HG02884 (cell line): ENCODE measurements around the gene ARHGAP26.

Source experiments
- ATAC-seq: cut with Tn5 transposase; IDR thresholded peaks from one replicate; pipeline ENCODE4 v1.9.1; 2021; ENCODE audit warnings: mild to moderate bottlenecking, moderate library complexity; ENCODE audit not compliant: unreplicated experiment

Gene ARHGAP26

GRCh38 chr5:142783601-142784341, 13.6 kb downstream of the ARHGAP26 start:
- ATAC-seq, result peak; percentile 75

DNA sequence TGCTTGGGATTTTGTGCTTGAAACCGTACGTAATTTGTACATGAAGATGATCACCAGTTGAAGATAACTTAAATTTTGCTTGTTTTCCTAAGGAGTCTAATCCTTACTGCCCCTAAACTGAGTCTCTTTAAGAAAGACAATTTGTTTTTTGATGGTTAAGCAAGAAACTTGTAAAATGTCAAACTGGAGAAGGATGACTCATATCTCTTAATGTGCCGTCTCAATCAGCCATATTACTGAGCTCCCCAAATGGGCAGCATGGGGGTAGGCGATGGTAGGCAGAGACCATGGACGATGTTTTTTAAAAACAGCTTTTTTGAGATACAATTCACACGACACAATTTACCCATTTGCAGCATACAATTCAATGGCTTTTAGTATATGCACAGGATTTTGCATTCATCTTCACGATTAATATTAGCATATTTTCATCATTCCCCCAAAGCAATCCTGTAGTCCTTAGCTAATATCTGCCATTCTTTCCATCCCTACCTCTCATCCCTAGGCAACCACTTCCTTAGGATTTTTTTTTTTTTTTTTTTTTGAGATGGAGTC, 14.3 kb downstream of the ARHGAP26 start:
- ATAC-seq, result no peak

- no peak for ATAC-seq
These were observed 15.0 kb downstream of the ARHGAP26 start for GRCh38 chr5:142785206-142785605.

GRCh38 chr5:142789206-142789605, 19.0 kb downstream of the ARHGAP26 start:
- no peak for ATAC-seq

- ATAC-seq, result no peak
These were observed 22.1 kb downstream of the ARHGAP26 start for GRCh38 chr5:142792012-142792864.

DNA sequence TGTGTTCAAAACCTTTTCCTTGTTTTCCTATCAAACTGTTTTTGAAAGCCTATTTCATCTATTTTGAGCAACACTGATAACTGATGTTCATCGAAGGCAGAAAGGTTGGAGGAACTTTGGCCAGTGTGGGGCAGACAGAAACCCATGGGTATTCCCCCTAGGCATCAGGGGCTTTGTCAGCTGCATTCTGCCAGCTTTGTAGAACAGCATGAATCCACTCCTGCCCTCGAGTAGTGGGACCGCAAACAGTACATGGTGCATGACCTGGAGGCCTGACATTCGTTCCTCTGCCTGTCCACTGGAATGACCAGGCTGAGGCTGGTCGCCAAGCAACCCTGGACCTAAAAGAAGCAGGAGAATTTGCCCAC, 22.7 kb downstream of the ARHGAP26 start:
- ATAC-seq, result no peak

DNA sequence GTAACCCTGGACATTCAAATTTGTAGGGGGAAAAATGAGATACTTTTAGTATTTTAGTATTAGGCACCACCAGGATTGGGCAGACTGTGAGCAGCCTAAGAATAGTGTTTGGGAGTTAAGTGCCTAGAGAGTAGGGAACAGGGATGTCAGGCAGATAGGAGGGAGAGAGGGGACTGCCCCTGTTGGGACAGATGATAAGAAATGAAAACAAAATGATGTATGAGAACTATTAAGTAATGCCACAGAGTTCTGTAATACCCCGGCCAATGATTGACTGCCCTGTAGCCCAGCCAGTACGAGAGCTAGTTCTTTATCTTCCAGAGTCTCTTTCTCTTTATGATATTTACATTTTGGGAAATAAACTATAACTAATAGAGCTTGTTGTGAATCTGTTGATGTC, 24.4 kb downstream of the ARHGAP26 start:
- ATAC-seq, result no peak

- ATAC-seq, result no peak
These were observed 25.1 kb downstream of the ARHGAP26 start for GRCh38 chr5:142795251-142795650.

DNA sequence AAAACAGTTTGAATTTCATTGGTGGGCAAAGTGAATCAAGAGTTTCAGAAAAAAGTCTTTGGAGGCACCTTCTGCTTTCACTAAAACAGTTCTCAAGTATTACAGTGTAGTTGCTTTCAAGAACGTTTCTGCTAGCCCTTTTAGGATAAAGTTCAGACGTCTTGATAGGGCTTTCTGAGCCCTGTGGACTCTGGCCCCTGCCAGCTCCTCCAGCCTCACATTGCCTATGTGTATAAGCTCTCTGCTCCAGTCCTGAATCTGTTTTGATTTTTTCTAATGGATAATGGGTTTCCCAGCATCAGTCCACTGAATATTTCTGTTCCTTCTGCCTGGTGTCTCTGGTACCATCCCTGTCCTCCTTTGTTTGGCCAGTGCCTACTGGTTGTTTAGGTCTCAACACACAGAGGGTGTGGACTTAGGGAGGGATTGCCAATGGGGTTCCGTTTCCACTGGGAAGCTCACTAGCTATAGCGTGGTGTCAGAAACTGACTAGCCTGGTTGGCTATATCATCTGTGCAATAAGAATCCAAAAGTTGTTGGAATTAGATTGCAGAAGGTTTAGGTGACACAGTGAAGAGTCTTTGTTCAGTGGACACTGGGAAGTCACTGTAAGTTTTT, 26.4 kb downstream of the ARHGAP26 start:
- ATAC-seq, result no peak

DNA sequence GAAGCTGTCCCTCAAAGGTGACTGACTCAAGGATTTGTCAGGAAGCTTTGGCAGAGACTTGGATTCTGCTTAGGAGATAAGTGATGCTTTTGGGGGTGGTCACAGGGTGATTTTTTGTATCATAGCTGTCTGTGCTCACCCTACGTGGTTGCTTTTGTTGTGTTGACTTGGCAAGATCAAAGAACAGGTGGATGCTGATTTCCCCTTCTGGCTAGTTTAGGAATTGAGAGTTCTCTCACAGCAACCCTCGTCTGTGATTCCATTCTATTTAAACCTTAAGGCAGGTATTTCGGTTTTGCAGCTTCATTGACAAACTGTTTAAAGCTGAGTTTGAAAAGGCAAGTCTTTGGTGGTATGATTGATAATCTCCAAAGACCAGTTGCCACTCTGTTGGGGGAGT, 27.2 kb downstream of the ARHGAP26 start:
- ATAC-seq, result no peak

GRCh38 chr5:142798099-142798770, 28.1 kb downstream of the ARHGAP26 start:
- ATAC-seq, result no peak

GRCh38 chr5:142800776-142801494, 30.8 kb downstream of the ARHGAP26 start:
- ATAC-seq, result peak; percentile 87

- ATAC-seq, result no peak
These were observed 31.3 kb downstream of the ARHGAP26 start for GRCh38 chr5:142801495-142801871.

DNA sequence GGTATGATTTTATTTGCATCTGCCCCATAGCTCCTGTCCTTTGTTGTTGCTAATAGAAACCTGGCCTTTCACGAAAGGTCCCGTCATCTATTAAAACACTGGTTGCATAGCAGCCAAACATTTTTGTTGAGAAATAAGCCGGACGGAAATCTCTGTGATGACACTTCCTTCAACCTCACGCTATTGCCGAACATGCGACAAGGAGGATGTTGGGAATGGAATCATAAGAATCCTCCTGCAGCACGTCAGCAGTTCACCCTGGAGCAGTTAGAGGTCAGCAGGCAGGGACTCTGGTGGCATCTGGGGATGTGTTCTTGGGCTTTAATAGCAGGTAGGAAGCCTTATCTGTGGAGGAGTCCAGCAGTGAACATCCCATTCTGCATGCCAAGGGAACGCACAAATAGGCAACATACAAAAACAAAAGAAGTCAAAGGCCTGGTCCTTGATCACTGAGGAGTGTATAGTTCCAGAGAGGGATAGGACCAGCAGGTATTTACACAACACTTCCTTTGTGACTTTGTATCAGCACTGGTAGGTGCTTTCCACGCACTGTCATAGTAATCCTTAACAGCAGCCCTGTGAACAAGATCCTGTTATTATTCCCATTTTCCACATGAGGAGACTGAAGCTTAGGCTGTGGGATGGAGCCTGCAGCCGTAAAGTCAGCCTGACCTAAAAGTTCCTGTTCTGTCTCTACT, 33.4 kb downstream of the ARHGAP26 start:
- ATAC-seq, result no peak

DNA sequence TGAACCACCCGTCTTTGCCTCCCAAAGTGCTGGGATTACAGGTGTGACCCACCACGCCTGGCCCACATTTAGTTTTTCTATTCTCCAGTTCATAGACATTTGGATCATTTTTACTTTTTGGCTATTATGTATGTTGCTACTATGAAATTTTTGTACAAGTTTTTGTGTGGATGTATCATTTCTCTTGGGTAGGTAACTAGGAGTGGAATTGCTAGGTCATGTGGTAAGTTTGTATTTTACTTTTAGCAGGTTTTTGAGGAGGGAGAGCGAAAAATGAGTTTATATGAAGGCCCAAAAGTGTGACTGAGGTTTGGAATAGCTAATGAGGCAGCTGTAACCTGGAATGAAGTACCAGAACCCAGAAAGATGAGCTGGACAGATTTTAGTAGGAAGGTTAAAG, 35.2 kb downstream of the ARHGAP26 start:
- ATAC-seq, result no peak

DNA sequence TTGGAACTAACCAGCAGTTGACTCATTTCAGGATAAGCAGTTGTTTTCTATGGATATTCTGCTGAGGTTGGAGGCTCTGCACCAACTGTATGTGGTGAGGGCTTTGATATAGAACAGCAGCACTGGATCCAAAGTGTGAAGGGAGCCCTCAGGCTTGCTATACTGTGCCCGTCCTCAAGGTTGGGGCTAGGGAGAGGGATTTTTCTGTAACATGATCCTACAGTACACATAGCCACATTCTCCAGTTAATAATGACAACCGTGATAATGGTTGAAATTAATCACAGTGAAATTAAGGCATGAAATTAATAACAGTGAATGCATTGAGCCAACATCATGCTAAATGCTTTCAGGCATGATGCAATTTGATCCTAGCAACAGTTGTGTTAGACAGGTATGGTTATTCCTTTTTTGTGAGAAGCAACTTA, 36.7 kb downstream of the ARHGAP26 start:
- ATAC-seq, result no peak

- ATAC-seq, result no peak
These were observed 37.3 kb downstream of the ARHGAP26 start for GRCh38 chr5:142807372-142807911.

GRCh38 chr5:142808878-142809598, 38.9 kb downstream of the ARHGAP26 start:
- no peak for ATAC-seq

DNA sequence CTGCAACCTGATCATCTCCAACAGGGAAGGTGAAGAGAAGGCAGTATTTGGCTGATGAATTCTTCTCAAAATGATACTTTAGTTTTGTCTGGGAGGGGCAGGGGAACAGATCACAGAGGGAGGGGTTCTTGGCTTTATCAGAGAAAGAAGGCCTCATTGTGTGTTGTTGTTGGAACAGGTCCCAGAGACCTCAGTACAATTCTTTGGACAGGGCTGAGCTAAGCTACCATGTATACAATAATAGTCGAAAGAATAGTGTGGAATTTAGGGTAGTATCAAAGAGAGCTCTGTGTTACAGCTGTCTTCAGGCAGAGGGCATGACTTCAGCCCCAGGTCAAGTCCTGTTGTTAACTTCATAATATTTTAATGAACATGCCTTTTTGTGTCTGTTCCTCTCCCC, 39.9 kb downstream of the ARHGAP26 start:
- no peak for ATAC-seq
